Colonic mucosa (tissue), 4 donors: ENCODE measurements around the gene RRP15. TPM values are rescaled to one million over a fixed set of nuclear protein-coding genes. Genes with fewer than 3 reads are reported as not detected.

Experiments used
- DNase-seq: peaks from one replicate; pipeline ENCODE4 v3.0.0-alpha.2; 2020
- H3K27ac ChIP-seq: fragments of 200-600 bp; one replicate; pipeline ENCODE4 v1.8.0; 2021
- H3K27me3 ChIP-seq: fragments of 200-600 bp; one replicate; pipeline ENCODE4 v1.8.0; 2021
- H3K36me3 ChIP-seq: fragments of 200-600 bp; one replicate; pipeline ENCODE4 v1.8.0; 2021
- H3K4me1 ChIP-seq: fragments of 200-600 bp; one replicate; pipeline ENCODE4 v1.8.0; 2021; ENCODE audit warnings: mild to moderate bottlenecking
- H3K4me3 ChIP-seq: fragments of 200-600 bp; one replicate; pipeline ENCODE4 v1.8.0; 2021
- H3K9ac ChIP-seq, 2 donors: one replicate each; pipeline ENCODE4 v1.7.0; 2013; ENCODE audit warnings: control low read depth in 2 of 2, low read depth in 2 of 2, low read length in 2 of 2
- H3K9me3 ChIP-seq: fragments of 200-600 bp; one replicate; pipeline ENCODE4 v1.8.0; 2021
- CTCF ChIP-seq: fragments of 200-600 bp; IDR thresholded peaks from one replicate; pipeline ENCODE4 v1.8.0; 2022; ENCODE audit warnings: antibody characterized with exemption, mild to moderate bottlenecking
- intact Hi-C: fragments of 100-400 bp; cut with DNase I; formaldehyde crosslinking; loops from one replicate; pipeline ENCODE4 v1.14.1; 2022
- total RNA-seq, 2 donors: library from RNA; stranded (reverse); fragmentation: NEBNext Ultra II Directional in 1 of 2; extraction: Animal tissue kit (Norgen Biotek cat#: 25700) in 1 of 2; gene quantifications; one replicate each; pipeline ENCODE4 v1.2.1, GENCODE V29; 2021
- donor health status: healthy.
- donor health status: DM: no; HTN: no; CAD: no.
- donor health status: DM: no; HTN: no; CAD: no.

The RRP15 gene
- total RNA-seq, 2 donors from 2014 or later = 7.8 to 15.0 TPM

DNA sequence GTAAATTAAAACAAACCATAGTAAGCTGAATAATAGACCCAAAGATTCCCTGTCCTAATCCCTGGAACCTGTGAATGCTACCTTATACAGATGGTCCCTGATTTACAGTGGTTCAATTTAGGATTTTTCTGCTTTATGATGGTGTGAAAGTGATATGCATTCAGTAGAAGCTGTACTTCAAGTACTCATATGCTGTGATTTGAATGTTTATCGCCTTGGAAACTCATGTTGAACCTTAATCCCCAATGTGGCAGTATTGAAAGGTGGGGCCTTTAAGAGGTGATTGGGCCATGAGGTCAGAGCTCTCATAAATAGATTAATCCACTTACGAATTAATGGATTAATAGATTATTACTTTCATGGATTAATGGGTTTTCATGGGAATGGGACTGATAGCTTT lies 10.6 kb upstream of the RRP15 start:
- no peak overlapping the region for H3K27ac ChIP-seq
- no peaks in the 10 kb centered on the region for H3K27me3 ChIP-seq
- no peaks in the 10 kb centered on the region for H3K36me3 ChIP-seq
- no peak for TF ChIP-seq CTCF
- no peak overlapping the region for H3K4me3 ChIP-seq
- H3K9ac ChIP-seq = no peak overlapping the region
- DNase-seq = no peak
- intact Hi-C loops = no loop called here
- no peaks in the 10 kb centered on the region for H3K4me1 ChIP-seq
- no peaks in the 10 kb centered on the region for H3K9me3 ChIP-seq

GRCh38 chr1:218275823-218276222 lies 9.3 kb upstream of the RRP15 start:
- H3K27ac ChIP-seq = no peak overlapping the region
- H3K4me3 ChIP-seq = no peak overlapping the region
- H3K4me1 ChIP-seq = no peaks in the 10 kb centered on the region
- H3K9me3 ChIP-seq = no peaks in the 10 kb centered on the region
- H3K9ac ChIP-seq = no peak overlapping the region
- TF ChIP-seq CTCF = no peak
- intact Hi-C loops = no loop called here
- H3K36me3 ChIP-seq = no peaks in the 10 kb centered on the region
- DNase-seq = no peak
- no peaks in the 10 kb centered on the region for H3K27me3 ChIP-seq

DNA sequence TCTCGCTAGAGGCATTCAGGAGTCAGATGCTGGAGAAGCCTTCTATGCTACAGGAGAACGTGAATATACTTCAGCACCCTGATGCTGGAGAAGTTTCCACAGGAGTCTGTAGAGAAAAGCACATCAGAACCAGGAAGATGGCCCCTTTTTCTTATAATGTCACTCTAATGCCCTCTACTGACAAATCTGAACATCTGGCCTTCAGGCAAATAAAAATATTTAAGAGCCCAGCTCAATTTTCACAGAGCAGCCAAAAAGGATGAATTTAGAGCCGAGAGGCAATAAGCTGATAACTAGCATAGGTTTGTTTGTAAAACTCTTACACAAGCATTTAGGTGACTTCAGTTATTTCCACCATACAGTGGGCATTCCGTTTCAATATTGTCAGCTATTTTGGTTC lies 3.8 kb upstream of the RRP15 start:
- H3K4me1 ChIP-seq = peaks cover 5% of the 10 kb centered on the region
- H3K36me3 ChIP-seq = no peaks in the 10 kb centered on the region
- no peak for DNase-seq
- intact Hi-C loops = no loop called here
- H3K27ac ChIP-seq = no peak overlapping the region
- no peak overlapping the region for H3K4me3 ChIP-seq
- TF ChIP-seq CTCF = no peak
- no peaks in the 10 kb centered on the region for H3K9me3 ChIP-seq
- H3K9ac ChIP-seq = no peak overlapping the region
- no peaks in the 10 kb centered on the region for H3K27me3 ChIP-seq

DNA sequence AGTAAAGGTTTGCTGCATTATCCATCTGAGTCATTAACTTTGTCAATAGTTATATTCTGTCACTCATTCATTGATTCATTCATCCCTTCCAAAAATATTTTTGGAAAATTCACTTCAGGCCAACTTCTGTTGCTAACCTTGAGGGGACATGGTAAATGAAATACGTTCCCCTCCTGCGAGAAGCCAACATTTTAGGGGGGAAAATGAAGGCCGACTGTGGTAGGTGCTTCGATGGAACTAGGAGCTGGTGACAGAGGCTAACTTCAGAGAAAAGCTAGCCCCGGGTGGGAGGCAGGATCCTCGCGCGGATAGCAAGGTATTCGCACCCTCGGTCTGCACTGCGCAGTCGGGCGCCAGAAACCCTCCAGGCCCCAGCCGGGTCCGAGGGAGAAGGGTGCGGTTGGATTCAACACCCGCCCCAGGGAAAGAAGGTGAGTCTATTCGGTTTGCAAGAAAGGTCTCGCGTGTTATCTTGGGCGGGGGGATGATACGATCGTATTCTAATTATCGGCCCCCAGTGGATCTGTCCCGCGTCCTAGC lies 646 bp upstream of the RRP15 start:
- TF ChIP-seq CTCF = no peak
- Histone ChIP-seq H3K9me3 (no peaks in the 10 kb centered on the region), H3K27me3 (no peaks in the 10 kb centered on the region), H3K4me3 (peak overlapping the region; percentile 93), H3K36me3 (no peaks in the 10 kb centered on the region), H3K27ac (peak overlapping the region; percentile 63), H3K9ac (peak overlapping the region; percentile 77 to 78), H3K4me1 (peaks cover 6% of the 10 kb centered on the region)
- DNase-seq = no peak
- intact Hi-C loops = no loop called here

- H3K36me3 ChIP-seq = no peaks in the 10 kb centered on the region
- H3K27ac ChIP-seq = no peak overlapping the region
- intact Hi-C loops = no loop called here
- DNase-seq = no peak
- TF ChIP-seq CTCF = no peak
- no peaks in the 10 kb centered on the region for H3K4me1 ChIP-seq
- H3K9me3 ChIP-seq = no peaks in the 10 kb centered on the region
- H3K4me3 ChIP-seq = no peak overlapping the region
- no peak overlapping the region for H3K9ac ChIP-seq
- H3K27me3 ChIP-seq = no peaks in the 10 kb centered on the region
These were observed 7.4 kb downstream of the RRP15 start for GRCh38 chr1:218292515-218292914.
